HG03565 (cell line): ENCODE data around the gene PASK.
A peak's percentile ranks its signal among the peaks of the same experiment; 100 is the strongest.

ENCODE experiments used
- ATAC-seq: cut with Tn5 transposase; IDR thresholded peaks from one replicate; pipeline ENCODE4 v1.9.1; 2021; ENCODE audit warnings: mild to moderate bottlenecking, moderate library complexity; ENCODE audit not compliant: unreplicated experiment

PASK gene

DNA sequence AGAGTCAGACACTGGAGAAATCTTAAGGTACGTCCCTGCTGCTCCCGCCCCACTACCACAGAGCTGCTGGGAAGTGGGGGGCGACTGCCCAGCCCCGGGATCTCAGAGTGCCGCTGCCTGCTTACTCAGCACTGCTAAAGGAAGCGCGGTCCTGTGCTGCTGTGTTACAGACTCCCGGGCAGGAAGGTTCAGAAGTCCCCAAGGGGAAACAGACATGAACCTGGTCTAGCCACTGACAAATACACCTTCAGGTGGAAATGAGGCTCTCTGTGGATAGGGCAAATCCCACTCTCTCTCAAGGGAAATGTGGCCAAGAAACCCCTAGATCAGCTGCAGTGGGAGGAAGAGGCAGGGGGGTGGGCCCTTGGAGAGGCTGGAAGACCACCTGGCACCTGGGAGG lies 60.9 kb downstream of the PASK start:
- ATAC-seq: no peak

DNA sequence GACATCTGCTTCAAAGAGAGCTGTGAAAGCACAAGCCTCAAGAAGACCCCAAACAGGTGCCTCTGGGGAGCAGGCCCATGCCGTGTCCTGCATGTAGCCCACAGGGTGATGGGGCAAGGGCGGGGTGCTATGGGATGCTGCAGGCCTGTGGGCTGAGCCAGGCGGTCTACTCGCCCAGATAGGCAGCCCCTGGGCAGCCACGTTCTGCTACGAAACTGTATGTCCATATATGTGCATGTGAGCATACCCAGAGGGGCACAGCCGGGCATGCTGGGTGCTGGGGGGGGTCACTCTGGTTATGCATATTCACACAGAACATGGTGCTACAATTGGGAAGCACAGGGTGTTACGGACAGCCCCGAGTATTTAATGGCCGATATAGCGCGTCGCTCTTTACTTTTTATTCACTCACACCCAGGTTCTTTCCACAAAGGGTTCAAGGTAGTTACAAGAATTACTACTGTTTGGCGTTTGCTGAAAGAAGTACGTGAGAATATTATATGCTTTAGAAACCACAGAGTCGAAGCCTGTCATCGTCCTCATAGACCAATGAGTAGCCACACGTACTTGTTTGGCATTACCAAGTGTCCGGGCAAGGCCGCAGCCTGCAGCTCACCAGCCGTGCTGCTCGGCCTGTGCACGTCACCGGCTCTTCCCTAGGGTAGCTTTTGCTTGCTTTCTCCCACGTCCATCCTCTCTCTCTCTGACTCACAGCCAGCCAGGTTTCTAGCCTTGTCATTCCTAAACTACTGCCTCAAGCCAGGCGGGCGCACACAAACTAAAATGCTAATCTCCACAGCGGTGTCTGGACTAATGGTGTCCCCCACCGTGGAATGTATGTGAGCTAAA lies 61.6 kb downstream of the PASK start:
- ATAC-seq: peak; percentile 36

DNA sequence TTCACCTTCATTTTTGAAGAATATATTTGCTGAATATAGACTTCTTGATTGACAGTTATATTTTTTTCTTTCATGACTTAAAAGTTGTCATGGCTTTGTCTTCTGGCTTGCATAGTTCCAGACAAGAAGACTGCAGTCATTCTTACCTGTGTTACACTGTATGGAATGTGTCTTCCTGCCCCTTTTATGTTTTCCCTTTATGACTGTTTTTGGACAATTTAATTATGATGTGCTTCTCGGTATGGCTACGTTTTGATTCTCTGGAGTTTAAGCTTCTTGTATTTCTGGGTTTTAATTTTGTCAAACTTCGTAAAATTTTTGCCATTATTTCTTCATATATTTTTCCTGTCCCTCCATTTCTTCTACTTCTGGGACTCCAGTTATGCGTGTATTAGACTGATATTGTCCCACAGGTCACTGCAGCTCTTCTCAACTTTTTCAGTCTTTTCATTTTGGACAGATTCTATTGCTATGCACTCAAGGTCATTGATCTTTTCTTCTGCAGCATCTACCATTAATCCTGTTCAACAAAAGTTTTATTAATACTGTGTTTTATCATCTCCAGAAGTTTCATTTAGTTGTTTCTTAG lies 64.3 kb downstream of the PASK start:
- no peak for ATAC-seq

DNA sequence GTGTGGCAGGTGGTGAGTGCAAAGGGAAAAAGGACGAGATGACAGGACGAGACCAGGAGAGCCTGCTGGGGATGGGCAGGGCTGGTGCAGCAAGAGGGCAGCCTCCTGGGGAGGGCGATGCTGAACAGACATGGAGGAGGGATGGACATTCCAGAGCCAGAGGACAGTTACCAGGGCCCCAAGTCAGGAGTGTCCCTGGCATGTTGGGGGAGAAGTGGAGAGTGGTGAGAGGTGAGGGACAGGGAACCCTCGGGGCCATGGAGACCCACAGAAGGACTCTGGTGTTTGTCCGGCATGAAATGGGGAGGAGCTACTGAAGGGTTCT lies 66.2 kb downstream of the PASK start:
- no peak for ATAC-seq

DNA sequence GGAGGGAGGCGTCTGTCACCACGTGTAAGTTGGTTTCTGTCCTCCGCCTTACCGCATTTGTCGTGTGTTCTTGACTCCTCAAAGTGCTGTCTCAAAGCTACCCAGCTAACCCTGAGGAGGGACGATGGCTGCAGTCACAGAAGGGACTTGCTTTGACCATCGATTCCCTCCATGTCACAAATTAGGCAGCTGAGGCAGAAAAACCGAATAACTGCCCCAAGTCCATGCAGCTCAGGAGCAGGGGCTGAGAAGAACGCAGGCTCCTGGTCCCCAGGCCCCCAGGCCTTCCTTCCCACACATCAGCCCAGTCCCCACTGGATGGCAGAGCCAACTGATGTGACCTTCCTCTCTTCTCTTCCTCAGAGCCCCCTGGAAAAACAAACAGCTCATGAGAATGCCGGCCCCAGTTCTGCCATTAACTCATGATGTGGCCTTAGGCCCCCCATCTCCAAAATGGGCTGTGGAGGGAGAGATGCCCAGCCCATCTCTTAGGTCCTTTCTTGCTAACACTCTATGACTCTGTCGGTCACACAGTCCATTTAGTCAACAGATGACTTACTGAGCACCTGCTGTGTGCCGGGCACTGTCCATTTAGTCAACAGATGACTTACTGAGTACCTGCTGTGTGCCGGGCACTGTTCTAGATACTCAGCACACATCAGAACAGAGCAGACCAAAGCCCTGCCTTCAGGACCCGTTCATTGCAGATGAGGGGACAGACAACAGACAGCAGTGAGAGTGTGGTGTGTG lies 66.8 kb downstream of the PASK start:
- ATAC-seq: no peak

DNA sequence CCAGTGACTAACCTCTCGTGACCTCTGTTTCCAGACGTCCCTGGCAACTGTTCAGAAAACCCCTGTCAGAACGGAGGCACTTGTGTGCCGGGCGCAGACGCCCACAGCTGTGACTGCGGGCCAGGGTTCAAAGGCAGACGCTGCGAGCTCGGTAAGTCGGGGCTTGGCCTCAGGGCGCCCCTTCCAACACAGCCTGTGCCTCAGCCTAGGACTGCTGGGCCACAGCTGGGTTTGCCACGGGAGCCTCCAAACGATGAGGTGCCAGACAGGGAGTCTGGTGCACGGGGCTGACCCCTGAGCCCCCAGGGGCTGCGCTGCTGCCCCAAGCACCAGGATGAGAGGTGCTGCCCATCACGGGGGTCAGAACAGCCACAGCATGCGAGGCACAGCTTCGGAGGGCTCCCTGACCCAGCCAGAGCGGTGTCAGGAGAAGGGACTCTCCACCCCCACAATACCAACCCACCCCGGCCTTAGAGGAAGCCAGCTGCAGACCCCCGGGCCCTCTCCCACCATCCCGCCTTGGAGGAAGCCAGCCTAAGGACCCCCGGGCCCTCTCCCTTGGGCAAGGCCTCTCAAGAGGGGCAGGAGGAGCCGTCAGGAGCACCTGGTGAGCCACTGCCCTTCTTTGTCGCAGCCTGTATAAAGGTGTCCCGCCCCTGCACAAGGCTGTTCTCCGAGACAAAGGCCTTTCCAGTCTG lies 67.5 kb downstream of the PASK start:
- ATAC-seq: no peak

DNA sequence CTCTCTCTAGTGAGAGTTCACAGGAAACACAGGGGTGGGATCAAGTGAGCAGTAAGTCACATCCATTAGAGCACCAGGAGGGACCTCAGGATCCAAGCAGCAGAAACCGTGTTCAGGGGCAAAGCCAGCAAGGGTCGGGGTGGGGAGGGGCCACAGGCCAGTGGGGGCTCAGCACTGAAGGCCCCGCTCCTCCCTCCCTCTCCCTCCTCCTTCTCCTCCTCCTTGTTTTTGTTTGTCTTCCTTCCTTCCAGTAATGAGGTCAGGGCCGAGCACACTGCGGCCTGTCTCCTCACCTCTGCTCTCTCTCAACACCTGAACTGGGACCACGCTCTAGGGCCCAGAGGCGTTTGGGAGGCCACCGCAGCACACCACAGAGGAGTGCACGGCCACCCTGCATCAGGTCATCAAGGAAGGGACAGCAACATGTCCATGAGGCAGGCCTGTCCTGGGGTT lies 68.1 kb downstream of the PASK start:
- ATAC-seq: no peak

DNA sequence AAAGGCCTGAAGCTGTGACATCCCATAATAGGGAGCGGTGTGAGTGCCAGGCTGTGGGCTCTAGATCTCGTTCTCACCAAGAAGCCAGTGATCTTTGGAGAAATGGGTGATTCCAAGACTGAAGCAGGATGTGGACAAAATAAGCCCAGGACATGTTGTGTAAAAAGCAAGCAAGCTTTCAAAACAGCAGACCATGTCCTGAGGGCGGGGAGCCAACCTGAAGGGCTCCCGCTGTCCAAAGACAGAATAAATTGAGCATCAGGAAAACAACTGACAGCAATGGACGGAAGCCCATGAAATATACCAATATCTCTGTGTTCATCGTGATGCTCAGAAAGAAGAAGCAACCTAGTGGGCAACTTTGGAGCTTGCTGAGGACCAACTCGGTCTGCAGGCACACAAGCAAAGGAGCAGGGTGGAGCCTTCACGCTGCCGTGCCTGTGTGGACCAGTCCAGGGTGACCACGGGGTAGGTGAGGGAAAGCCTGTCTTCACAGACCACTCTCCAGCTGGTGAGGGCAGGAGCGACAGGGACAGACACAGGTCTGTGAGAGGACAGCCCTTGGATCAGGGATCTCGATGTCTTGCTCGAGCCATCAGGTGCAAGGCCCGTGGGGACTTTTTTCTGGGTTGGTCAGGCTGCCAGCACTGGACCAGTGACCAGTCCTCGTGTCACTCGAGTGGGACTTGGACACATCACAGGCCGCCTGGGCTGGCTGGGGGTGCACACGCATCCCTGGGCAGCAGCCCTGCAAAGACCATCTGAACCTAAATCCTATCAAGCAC lies 68.7 kb downstream of the PASK start:
- no peak for ATAC-seq

DNA sequence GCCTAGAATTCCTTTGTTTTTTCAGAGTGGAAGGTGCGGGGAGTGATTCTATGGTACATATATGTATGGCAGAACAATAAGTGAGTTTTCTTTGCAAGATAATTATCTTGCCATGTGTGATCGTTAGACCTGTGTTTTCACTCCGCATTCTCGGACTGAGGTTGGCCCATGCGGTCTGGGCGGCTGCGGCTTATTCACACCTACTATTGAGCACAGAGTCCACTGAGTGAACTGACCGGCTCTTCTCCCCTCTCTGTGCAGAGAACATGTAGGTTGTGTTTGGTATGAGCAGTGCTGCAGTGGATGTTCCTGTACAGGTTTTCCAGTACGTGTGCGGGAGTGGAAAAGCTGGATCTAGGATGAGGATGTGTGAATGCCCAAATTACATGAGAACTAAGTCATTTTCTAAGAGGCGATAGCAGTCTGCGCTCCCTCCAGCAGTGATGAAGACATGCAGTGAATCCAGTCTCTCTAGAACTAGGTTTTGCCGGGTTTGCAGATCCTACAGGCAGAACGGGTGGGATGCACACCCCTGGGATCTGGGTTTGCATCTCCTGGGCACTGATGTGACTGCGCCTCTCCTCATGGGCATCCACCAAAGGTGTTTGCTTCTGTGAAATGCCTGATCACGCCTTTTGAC lies 74.3 kb downstream of the PASK start:
- ATAC-seq: no peak

DNA sequence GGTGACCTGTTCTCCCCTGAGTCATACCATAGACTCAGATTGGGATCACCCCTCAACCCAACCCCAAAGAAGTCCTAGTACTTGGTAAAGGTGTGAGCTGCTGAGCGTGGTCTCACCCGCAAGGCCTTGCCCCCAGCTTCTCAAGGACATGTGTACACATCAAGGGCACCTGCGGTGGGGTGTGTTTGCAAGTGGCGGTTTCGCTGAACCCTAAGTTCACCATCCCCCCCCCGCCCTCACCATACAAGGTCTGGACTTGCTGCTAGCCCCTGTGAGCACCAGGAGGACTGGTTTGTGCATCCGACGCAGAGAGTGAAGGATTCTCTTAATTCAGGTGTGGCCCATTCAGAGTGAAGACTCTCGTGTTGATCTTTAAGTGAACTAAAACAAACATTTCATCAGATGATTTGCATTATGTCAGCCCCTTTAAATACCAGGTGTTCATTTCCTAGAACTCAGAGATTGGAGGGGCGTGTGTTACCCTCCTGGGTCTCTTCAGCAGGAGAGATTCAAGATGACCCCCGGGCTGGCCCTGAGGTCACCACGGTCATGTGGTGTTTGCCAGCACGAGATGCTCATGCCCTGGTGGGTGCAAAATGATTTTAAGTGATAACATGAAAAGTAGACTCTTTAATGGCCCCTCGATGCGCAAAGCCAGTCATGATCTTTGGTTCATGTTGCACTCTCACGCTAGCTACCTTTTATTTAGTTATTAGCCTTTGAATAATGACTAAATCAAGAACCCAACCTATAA lies 75.0 kb downstream of the PASK start:
- ATAC-seq: no peak

DNA sequence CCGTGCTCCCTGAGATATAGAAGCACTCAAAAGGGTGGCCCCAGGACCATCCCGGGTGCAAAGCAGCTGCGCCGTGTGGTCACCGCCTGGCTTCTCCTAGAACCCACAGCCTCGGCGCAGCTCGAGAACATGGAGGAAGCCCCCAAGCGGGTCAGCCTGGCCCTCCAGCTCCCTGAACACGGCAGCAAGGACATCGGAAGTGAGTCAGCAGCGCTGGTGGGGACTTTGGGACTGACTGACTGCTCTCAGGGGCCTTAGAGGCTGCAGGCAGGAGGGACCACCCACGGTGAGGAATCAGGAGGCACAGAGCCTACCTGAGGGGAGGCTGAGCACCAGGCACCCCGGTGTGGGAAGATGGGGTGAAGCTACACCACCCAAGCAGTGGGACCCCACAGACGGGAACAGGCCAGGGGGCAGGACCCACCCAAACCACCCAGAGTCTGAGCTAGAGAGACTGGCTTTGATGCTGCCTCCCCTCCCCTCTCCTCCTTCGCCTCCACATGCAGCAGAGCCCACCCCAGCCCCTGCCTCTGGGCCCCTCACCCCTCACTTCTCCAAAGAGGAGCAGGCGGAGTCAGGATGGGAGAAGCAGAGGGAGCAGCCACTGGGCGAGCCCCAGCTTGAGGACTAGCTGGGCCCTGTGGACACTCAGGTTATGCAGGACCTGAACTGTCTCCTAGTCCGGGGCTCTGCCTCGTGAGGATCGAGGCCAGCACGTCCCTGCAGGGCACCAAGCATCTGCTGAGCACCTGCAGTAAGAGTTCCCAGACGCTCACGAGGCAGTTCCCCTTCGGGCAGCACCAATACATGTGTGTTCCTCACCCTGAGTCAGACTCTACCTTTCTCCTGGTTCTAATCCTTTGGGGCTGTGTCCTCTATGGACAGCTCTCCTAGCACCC lies 75.9 kb downstream of the PASK start:
- no peak for ATAC-seq

DNA sequence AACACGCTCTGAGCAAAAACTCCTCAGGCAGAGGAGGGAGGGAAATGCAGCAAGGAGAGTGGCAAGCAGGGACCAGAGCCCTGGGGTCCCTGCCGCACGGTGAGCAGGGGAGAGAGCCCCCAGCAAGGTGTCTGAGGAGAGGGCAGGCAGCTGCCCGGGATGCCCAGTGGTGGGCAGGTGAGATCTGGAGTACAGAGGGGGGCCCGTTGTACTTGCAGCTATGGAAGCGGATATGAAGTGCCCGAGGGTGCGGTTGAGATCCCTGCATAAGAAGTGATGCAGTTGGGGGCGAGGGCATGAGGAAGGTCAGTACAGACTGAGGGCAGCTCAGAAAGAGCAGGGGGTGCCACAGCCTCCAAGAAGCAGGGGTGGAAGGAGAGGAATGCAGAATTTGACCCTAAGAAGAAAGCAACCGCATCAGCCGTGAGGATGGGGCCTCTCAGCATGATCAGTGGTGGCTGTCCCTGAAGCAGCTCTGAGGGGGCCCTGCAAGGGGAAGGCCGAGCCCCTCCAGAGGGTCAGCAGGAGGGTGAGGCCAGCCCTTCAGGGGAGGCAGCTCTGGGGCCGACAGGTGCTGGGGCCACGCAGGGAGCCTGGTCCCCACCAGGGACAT lies 76.6 kb downstream of the PASK start:
- no peak for ATAC-seq

DNA sequence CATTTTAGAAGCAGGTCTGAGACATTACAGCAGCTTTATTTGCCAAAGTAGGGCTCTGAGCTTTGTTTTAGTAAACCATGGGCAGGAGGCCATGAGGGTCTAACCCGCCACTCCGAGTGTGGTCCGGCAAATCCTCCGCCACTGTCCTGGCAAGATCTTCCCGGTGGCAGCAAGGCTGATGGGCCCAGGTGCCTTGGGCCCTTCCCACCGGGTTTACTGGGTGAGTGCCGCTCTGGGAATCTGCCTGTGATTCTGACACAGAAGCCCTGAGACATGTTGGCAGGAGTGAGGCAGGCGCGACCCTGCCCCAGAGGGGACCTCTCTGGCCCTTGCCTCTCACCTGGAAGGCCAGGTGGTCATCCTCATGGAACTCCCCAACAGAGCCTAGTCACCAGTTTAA lies 77.1 kb downstream of the PASK start:
- no peak for ATAC-seq

DNA sequence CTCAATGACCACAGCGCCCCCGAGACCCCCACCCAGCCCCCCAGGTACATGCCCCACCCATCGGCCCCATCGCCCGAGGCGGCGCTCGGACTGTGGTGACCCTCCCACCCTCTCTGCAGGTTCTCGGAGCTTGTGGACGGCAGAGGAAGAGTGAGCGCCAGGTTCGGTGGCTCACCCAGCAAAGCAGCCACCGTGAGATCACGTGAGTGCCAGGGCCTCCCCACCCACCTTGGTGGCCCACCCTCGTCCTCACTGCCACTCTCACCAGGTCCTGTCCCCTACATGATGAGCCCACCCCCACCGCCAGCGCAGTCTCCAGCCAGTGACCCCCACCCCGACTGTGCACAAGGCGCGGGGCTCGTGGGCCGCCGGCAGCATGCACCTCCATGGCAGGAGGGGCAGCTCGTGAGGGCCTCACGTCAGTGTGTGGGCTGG lies 77.6 kb downstream of the PASK start:
- no peak for ATAC-seq

DNA sequence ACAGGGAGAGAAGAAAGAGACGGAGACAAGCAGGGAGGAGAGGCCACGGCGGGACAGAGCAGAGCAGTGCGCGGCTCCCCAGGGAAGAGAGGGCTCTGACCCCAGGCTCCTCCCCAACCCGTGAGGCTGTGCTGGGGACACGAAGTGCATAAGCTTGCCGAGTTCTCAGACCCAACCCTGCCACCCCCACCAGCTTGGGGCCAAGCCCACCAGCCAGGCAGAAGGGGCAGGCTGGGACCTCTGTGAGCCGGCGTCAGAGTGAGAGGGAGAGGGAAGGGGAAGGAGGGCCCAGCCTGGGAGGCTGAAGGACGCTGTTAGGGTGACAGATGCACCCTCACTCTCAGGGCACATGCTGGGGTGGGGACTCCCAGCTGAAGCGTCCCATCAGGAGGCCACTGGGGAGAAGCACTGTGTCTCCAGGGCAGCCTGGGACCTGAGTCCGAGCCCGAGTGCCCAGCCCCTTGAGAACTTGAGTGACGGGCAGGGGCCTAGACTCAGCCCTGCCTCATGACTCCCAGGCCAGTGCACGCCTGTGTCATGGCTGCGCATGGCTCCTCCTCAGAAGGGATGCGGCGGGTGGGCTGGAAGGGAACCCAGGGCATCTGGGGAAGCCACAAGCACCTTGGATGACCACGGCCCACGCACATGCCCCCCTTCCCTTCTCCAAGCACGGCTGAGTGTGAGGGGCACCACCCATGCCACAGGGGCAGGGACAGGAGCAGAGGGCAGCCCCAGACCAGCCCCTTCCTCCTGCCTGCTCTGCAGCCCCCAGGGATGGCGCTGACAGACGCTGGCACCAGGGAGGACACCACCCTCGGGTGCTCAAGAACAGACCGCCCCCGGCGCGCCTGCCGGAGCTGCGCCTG lies 78.2 kb downstream of the PASK start:
- ATAC-seq: no peak

DNA sequence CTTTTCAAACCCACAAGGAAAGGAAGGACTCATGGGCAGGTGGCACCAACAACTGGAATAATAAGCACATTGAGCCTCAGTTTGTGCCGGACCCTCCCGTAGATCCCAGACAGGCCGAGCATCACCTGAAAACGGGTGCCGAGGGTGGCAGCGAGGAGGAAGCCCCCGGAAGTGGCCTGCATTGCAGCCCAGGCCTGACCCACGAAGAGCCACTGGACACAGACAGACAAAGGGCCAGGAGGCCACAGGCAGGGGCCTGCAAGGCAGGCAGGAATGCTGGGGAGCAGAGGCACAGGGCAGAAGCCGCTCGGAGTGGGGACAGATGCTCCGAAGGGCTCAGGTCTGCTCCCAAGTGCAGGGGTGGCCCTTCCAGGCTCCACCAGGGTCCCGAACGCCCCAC lies 78.9 kb downstream of the PASK start:
- no peak for ATAC-seq

DNA sequence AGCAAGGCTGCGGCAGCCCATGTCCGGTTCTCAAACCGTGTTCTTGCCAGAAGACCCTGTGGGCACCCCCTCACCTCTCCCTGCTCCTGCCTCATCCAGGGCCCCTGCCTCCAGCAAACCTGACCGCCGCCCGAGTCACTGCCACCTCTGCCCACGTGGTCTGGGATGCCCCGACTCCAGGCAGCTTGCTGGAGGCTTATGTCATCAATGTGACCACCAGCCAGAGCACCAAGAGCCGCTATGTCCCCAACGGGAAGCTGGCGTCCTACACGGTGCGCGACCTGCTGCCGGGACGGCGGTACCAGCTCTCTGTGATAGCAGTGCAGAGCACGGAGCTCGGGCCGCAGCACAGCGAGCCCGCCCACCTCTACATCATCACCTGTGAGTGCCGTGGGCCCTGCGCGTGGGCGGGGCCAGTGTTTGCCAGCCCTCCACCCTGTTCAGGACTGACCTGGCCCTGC lies 79.4 kb downstream of the PASK start:
- ATAC-seq: no peak
